Activated CD8-positive, alpha-beta T cell treated with anti-CD3 and anti-CD28 coated beads for 36 hours (primary cell): ENCODE measurements around the gene TRPM6. TPM values are rescaled to one million over a fixed set of nuclear protein-coding genes. Genes with fewer than 3 reads are reported as not detected.

Source experiments
- ATAC-seq: fragments of 200-7000 bp; cut with Tn5 transposase; one replicate; pipeline ENCODE4 v1.10.0; 2021; ENCODE audit warnings: mild to moderate bottlenecking, moderate library complexity
- CTCF ChIA-PET: fragments of 350-600 bp; sonication (Branson Sonifier 250); formaldehyde crosslinking; loops from one replicate; lab custom pipeline; 2021; ENCODE audit warnings: antibody characterized with exemption; lab: Charles Lee
- POLR2A ChIA-PET: fragments of 350-600 bp; sonication (Branson Sonifier 250); formaldehyde crosslinking; loops from one replicate; lab custom pipeline; 2021; ENCODE audit warnings: antibody characterized with exemption; lab: Charles Lee
- DNase-seq: peaks from one replicate; pipeline ENCODE4 v3.0.0-alpha.2; 2020
- H3K27ac Mint-ChIP-seq: one replicate; pipeline ENCODE4 v1.8.0; 2021; ENCODE audit warnings: mild to moderate bottlenecking, mixed read lengths
- H3K27me3 Mint-ChIP-seq: one replicate; pipeline ENCODE4 v1.8.0; 2021; ENCODE audit warnings: mixed read lengths
- H3K36me3 Mint-ChIP-seq: one replicate; pipeline ENCODE4 v1.8.0; 2021; ENCODE audit warnings: low read depth, mixed read lengths
- H3K4me1 Mint-ChIP-seq: one replicate; pipeline ENCODE4 v1.8.0; 2021; ENCODE audit warnings: low read depth, mixed read lengths
- H3K4me3 Mint-ChIP-seq: one replicate; pipeline ENCODE4 v1.8.0; 2021; ENCODE audit warnings: mild to moderate bottlenecking, moderate library complexity, mixed read lengths
- H3K9me3 Mint-ChIP-seq: one replicate; pipeline ENCODE4 v1.8.0; 2021; ENCODE audit warnings: mixed read lengths
- CTCF ChIP-seq: fragments of 200-600 bp; IDR thresholded peaks from one replicate; pipeline ENCODE4 v1.8.0; 2022; ENCODE audit warnings: antibody characterized with exemption, mild to moderate bottlenecking
- intact Hi-C: fragments of 100-400 bp; cut with micrococcal nuclease; formaldehyde crosslinking; loops from one replicate; pipeline ENCODE4 v1.10.0; 2022
- total RNA-seq, 2 experiments: library from RNA; stranded (reverse); gene quantifications; one replicate each; pipeline ENCODE4 v1.2.3, GENCODE V29; 2021

TRPM6 gene
- total RNA-seq, 2 experiments from 2014 or later, result not detected

- POLR2A ChIA-PET, result no interaction called here
- no peak for TF ChIP-seq CTCF
- intact Hi-C loops, result loop anchor here (5.0 kb wide), 1 partner anchor 111 kb away; no protein-coding TSS in a partner anchor
- H3K9me3 Mint-ChIP-seq, result no peaks in the 10 kb centered on the region
- H3K27ac Mint-ChIP-seq, result no peak overlapping the region
- peaks cover 6% of the 10 kb centered on the region for H3K4me1 Mint-ChIP-seq
- ATAC-seq (no peak), DNase-seq (no peak)
- H3K4me3 Mint-ChIP-seq, result no peak overlapping the region
- no peaks in the 10 kb centered on the region for H3K36me3 Mint-ChIP-seq
- peaks cover 39% of the 10 kb centered on the region for H3K27me3 Mint-ChIP-seq
- CTCF ChIA-PET, result interaction anchor here (1.2 to 1.9 kb wide), 2 partner anchors 18 to 63 kb away, joined by 3 to 4 read pairs; no protein-coding TSS in a partner anchor
Observed at GRCh38 chr9:74887981-74888370, 255 bp upstream of the TRPM6 start.

GRCh38 chr9:74876382-74876949, 11.3 kb downstream of the TRPM6 start:
- intact Hi-C loops, result no loop called here
- Mint-ChIP-seq H3K4me1 (no peaks in the 10 kb centered on the region), H3K4me3 (no peak overlapping the region), H3K36me3 (peaks cover 2% of the 10 kb centered on the region), H3K27ac (no peak overlapping the region), H3K27me3 (peaks cover 15% of the 10 kb centered on the region), H3K9me3 (peaks cover 20% of the 10 kb centered on the region)
- TF ChIP-seq CTCF, result no peak
- DNase-seq, result no peak
- POLR2A ChIA-PET, result no interaction called here
- no peak for ATAC-seq
- CTCF ChIA-PET, result no interaction called here

- ATAC-seq, result no peak
- no peak overlapping the region for H3K4me3 Mint-ChIP-seq
- H3K36me3 Mint-ChIP-seq, result peaks cover 2% of the 10 kb centered on the region
- POLR2A ChIA-PET, result no interaction called here
- CTCF ChIA-PET, result no interaction called here
- intact Hi-C loops, result no loop called here
- H3K9me3 Mint-ChIP-seq, result peaks cover 20% of the 10 kb centered on the region
- no peak for DNase-seq
- no peak for TF ChIP-seq CTCF
- H3K27me3 Mint-ChIP-seq, result peaks cover 14% of the 10 kb centered on the region
- H3K27ac Mint-ChIP-seq, result no peak overlapping the region
- no peaks in the 10 kb centered on the region for H3K4me1 Mint-ChIP-seq
Observed at GRCh38 chr9:74875656-74876055, 12.1 kb downstream of the TRPM6 start.

- no peak for TF ChIP-seq CTCF
- H3K4me3 Mint-ChIP-seq, result no peak overlapping the region
- H3K4me1 Mint-ChIP-seq, result no peaks in the 10 kb centered on the region
- peaks cover 2% of the 10 kb centered on the region for H3K36me3 Mint-ChIP-seq
- ChIA-PET CTCF (no interaction called here), POLR2A (no interaction called here)
- intact Hi-C loops, result no loop called here
- peaks cover 8% of the 10 kb centered on the region for H3K9me3 Mint-ChIP-seq
- ATAC-seq (no peak), DNase-seq (no peak)
- H3K27ac Mint-ChIP-seq, result no peak overlapping the region
- peaks cover 8% of the 10 kb centered on the region for H3K27me3 Mint-ChIP-seq
Observed at GRCh38 chr9:74874220-74874619, 13.5 kb downstream of the TRPM6 start.

- no peak overlapping the region for H3K27ac Mint-ChIP-seq
- H3K9me3 Mint-ChIP-seq, result no peaks in the 10 kb centered on the region
- POLR2A ChIA-PET, result no interaction called here
- H3K4me3 Mint-ChIP-seq, result no peak overlapping the region
- CTCF ChIA-PET, result interaction anchor here (0.7 kb wide), 1 partner anchor 24 kb away, joined by 3 read pairs; no protein-coding TSS in a partner anchor
- H3K27me3 Mint-ChIP-seq, result peaks cover 8% of the 10 kb centered on the region
- ATAC-seq (no peak), DNase-seq (no peak)
- intact Hi-C loops, result no loop called here
- H3K36me3 Mint-ChIP-seq, result no peaks in the 10 kb centered on the region
- TF ChIP-seq CTCF, result no peak
- H3K4me1 Mint-ChIP-seq, result no peaks in the 10 kb centered on the region
Observed at GRCh38 chr9:74872619-74873233, 15.0 kb downstream of the TRPM6 start.
